K562 (cell line): ENCODE measurements around the gene RASSF7. TPM values are rescaled to one million over a fixed set of nuclear protein-coding genes. Genes with fewer than 3 reads are reported as not detected.
A peak's percentile ranks its signal among the peaks of the same experiment; 100 is the strongest.

Source experiments
- ATAC-seq: fragments of 200-7000 bp; cut with Tn5 transposase; 3 replicates; pipeline ENCODE4 v1.9.1; 2020; ENCODE audit warnings: moderate library complexity
- BruUV-seq: library from RNA; stranded (reverse); fragments of 400-500 nt; replicated peaks from 2 replicates; lab custom pipeline; 2021; lab: Mats Ljungman, UMichigan
- CTCF ChIA-PET: fragments of 300-600 bp; formaldehyde crosslinking; extraction: SDS; loops from one replicate; lab custom pipeline; 2021; ENCODE audit warnings: low intra/inter-chr PET ratio; lab: Yijun Ruan, JAX
- POLR2A ChIA-PET: fragments of 300-600, 350-650 bp; sonication (Branson Sonifier 250); formaldehyde crosslinking; extraction: SDS; loops from one replicate; lab custom pipeline; 2021; ENCODE audit warnings: antibody characterized with exemption, inconsistent platforms; lab: Yijun Ruan, JAX
- DNase-seq, 4 experiments: peaks; one replicate each; pipeline versions ENCODE4 v3.0.0 to v3.0.0-alpha.2; 2011 to 2018; ENCODE audit warnings: low spot score in 3 of 4, mixed read lengths in 3 of 4; ENCODE audit errors: extremely low read depth in 1 of 4
- FAIRE-seq: peaks from 2 replicates; lab custom pipeline; 2011; peaks lifted over from hg19 to GRCh38; lab: Jason Lieb, UNC
- H2AFZ ChIP-seq: 2 replicates; pipeline ENCODE4 v1.6.0; 2011; ENCODE audit warnings: low read depth, low read length, control low read depth, inconsistent platforms
- H3K27ac ChIP-seq: fragments of 200-600 bp; 3 replicates; pipeline ENCODE4 v1.8.0; 2011; ENCODE audit warnings: low read depth, mild to moderate bottlenecking, control low read depth, inconsistent platforms, low read length, moderate library complexity, mixed read lengths; ENCODE audit errors: extremely low read depth
- H3K27me3 ChIP-seq, 2 experiments: fragments of 300-600 bp in 1 of 2; 2 replicates in 1 of 2; 3 replicates in 1 of 2; pipeline versions ENCODE4 v1.6.0 to v1.8.0; 2011; ENCODE audit warnings: inconsistent platforms in 2 of 2, low read length in 2 of 2, mild to moderate bottlenecking in 1 of 2, mixed read lengths in 1 of 2, moderate library complexity in 1 of 2; ENCODE audit not compliant: control insufficient read depth in 2 of 2, insufficient read depth in 2 of 2
- H3K36me3 ChIP-seq: fragments of 300-600 bp; 3 replicates; pipeline ENCODE4 v1.8.0; 2011; ENCODE audit warnings: mild to moderate bottlenecking, low read length, inconsistent platforms; ENCODE audit not compliant: control insufficient read depth, insufficient read depth
- H3K4me1 ChIP-seq, 2 experiments: fragments of 200-600 bp in 1 of 2; replicated peaks in 1 of 2; 2 replicates in 1 of 2; 3 replicates in 1 of 2; pipeline versions ENCODE4 v1.5.1 to v1.8.0; 2011; ENCODE audit warnings: inconsistent platforms in 2 of 2, low read length in 2 of 2, mild to moderate bottlenecking in 1 of 2, mixed read lengths in 1 of 2, moderate library complexity in 1 of 2; ENCODE audit not compliant: control insufficient read depth in 2 of 2, insufficient read depth in 2 of 2
- H3K4me2 ChIP-seq: 2 replicates; pipeline ENCODE4 v1.6.1; 2011; ENCODE audit warnings: low read length, control low read depth, inconsistent platforms, mixed read lengths; ENCODE audit not compliant: insufficient read depth
- H3K4me3 ChIP-seq: fragments of 200-600 bp; sonication (generic), shearing (Covaris generic); 2 replicates; pipeline ENCODE4 v1.5.1; 2016; ENCODE audit warnings: control low read depth, inconsistent platforms
- H3K79me2 ChIP-seq: fragments of 200-600 bp; 3 replicates; pipeline ENCODE4 v1.8.0; 2011; ENCODE audit warnings: low read length, inconsistent platforms; ENCODE audit not compliant: control insufficient read depth, insufficient read depth
- H3K9ac ChIP-seq, 2 experiments: 2 replicates each; pipeline versions ENCODE4 v1.6.0 to v1.6.1; 2011; ENCODE audit warnings: low read depth in 2 of 2, low read length in 2 of 2, control low read depth in 1 of 2, inconsistent platforms in 1 of 2, mild to moderate bottlenecking in 1 of 2, mixed read lengths in 1 of 2; ENCODE audit not compliant: insufficient read depth in 1 of 2
- H3K9me1 ChIP-seq: one replicate; pipeline ENCODE4 v1.6.0; 2011; ENCODE audit warnings: inconsistent platforms, mild to moderate bottlenecking, low read length, moderate library complexity; ENCODE audit not compliant: control insufficient read depth, insufficient read depth
- H3K9me3 ChIP-seq: replicated peaks from 2 replicates; pipeline ENCODE4 v1.5.1; 2011; ENCODE audit warnings: low read depth, low read length, inconsistent platforms; ENCODE audit not compliant: control insufficient read depth, insufficient read depth
- H4K20me1 ChIP-seq: replicated peaks from 2 replicates; pipeline ENCODE4 v1.6.1; 2011; ENCODE audit warnings: low read length, inconsistent platforms, mixed read lengths; ENCODE audit not compliant: control insufficient read depth, insufficient read depth
- BCLAF1 ChIP-seq, 2 experiments: fragments of 450-650 bp in 1 of 2; IDR thresholded peaks; 2 replicates each; pipeline ENCODE4 v1.6.1; 2011 to 2017; ENCODE audit warnings: low read depth in 2 of 2, antibody characterized with exemption in 1 of 2, borderline replicate concordance in 1 of 2, low read length in 1 of 2, mild to moderate bottlenecking in 1 of 2, mixed read lengths in 1 of 2; ENCODE audit not compliant: control insufficient read depth in 1 of 2
- MLX ChIP-seq, 2 experiments: fragments of 450-650 bp in 1 of 2; sonication (generic) in 1 of 2; formaldehyde crosslinking; conservative IDR thresholded peaks; 2 replicates each; pipeline versions ENCODE4 v1.4.0 to v1.8.1; 2020 to 2022; ENCODE audit warnings: mild to moderate bottlenecking in 1 of 2, missing genetic modification reagents in 1 of 2
- POLR2A ChIP-seq: fragments of 450-650 bp; conservative IDR thresholded peaks from 2 replicates; pipeline ENCODE4 v1.6.1; 2016
- POLR2G ChIP-seq: fragments of 200-400 bp; formaldehyde crosslinking; IDR thresholded peaks from 2 replicates; pipeline ENCODE4 v1.6.1; 2017; ENCODE audit warnings: low read depth, mild to moderate bottlenecking, antibody characterized with exemption, low read length, moderate library complexity
- RBFOX2 ChIP-seq: fragments of 200-400 bp; formaldehyde crosslinking; IDR thresholded peaks from 2 replicates; pipeline ENCODE4 v1.6.1; 2017; ENCODE audit warnings: low read depth, mild to moderate bottlenecking, low read length, moderate library complexity
- SUPT5H ChIP-seq: fragments of 450-650 bp; IDR thresholded peaks from 2 replicates; pipeline ENCODE4 v1.6.1; 2016
- WGBS: fragments of 100-300 bp; shearing (Covaris generic); methylation state at CpG from one replicate; pipeline ENCODE4 v1.1.6; 2016; ENCODE audit warnings: low coverage, mixed read lengths; ENCODE audit not compliant: insufficient coverage; ENCODE audit errors: missing lambda C conversion rate; 5-methylcytosine and 5-hydroxymethylcytosine counted together
- in situ Hi-C: fragments of 300-500 bp; cut with MboI; formaldehyde crosslinking; loops from 4 replicates; pipeline ENCODE4 v1.15.0; 2018; ENCODE audit warnings: inconsistent platforms, mixed read lengths
- intact Hi-C: fragments of 100-400 bp; cut with micrococcal nuclease; formaldehyde crosslinking; loops from 2 replicates; pipeline ENCODE4 v1.14.2; 2022
- polyA plus RNA-seq, 8 experiments: library from polyadenylated mRNA; depleted of rRNA in 4 of 8; stranded (reverse) in 5 of 8; unstranded in 3 of 8; fragments of >200 nt; fragmentation: Nextera tagmentation in 2 of 8; fragmentation: Illumina TruSeq in 1 of 8; extraction: Ambion mirVana in 2 of 8; extraction: Trizol in 1 of 8; gene quantifications; 2 replicates each; pipeline versions ENCODE4 v1.2.1 to v1.2.3, GENCODE V29; 2011 to 2014; ENCODE audit warnings: inconsistent platforms in 1 of 8, missing spikeins in 1 of 8
- total RNA-seq, 7 experiments: library from RNA; depleted of rRNA in 6 of 7; stranded (reverse); fragments of >200 nt in 6 of 7; fragmentation: Illumina TruSeq in 2 of 7; extraction: Trizol in 2 of 7; gene quantifications; 2 replicates each; pipeline versions ENCODE4 v1.2.1 to v1.2.3, GENCODE V29; 2011 to 2021; ENCODE audit warnings: low replicate concordance in 1 of 7

RASSF7 gene
- total and polyA plus RNA-seq, 9 of the 15 experiments (the other 6 are each of a cell fraction or from before 2014, with no cell fraction given) = 0.41 to 45.2 (median 18.6) TPM

GRCh38 chr11:529728-530411 is 30.9 kb upstream of the RASSF7 start:
- CTCF ChIA-PET = no interaction called here
- no peak for FAIRE-seq
- ATAC-seq = no peak
- H2AFZ ChIP-seq = no peak overlapping the region
- 91% methylated on average over 14 of the region's 18 CpGs for WGBS
- in situ Hi-C loops (no loop called here), intact Hi-C loops (no loop called here)
- no peak overlapping the region for H3K4me3 ChIP-seq
- no TSS peak for BruUV-seq
- H3K36me3 ChIP-seq = peaks cover 35% of the 10 kb centered on the region; the same call in 1 of the 3 replicates
- TF ChIP-seq BCLAF1 (IDR thresholded peaks at IDR 0.05; ENCODE audit: borderline replicate concordance in 1 of 2, control insufficient read depth in 1 of 2, low read depth in 2 of 2, low read length in 1 of 2) (no peak), RBFOX2 (peak; percentile 26; the same call in 1 of the 2 replicates), POLR2A (0 out of 2 replicates have a peak, but pooled peaks have one; percentile 26), POLR2G (peak; percentile 52; the same call in 1 of the 2 replicates), MLX (CRISPR knock-in tag; conservative IDR thresholded peaks at IDR 0.05) (no peak), SUPT5H (0 out of 2 replicates have a peak, but pooled peaks have one; percentile 30)
- no peaks in the 10 kb centered on the region for H3K27me3 ChIP-seq
- H3K27ac ChIP-seq = no peak overlapping the region
- peaks cover 16% of the 10 kb centered on the region for H3K79me2 ChIP-seq
- 0 out of 2 replicates have a peak, but pooled peaks cover 4% of the 10 kb centered on the region for H4K20me1 ChIP-seq
- POLR2A ChIA-PET = no interaction called here
- peaks cover 5 to 68% of the 10 kb centered on the region in 2 experiments; a peak in 4 of 5 replicates for H3K4me1 ChIP-seq
- peak overlapping the region in 1 of 2 experiments; percentile 23; a peak in 2 of 4 replicates for H3K9ac ChIP-seq
- no peaks in the 10 kb centered on the region for H3K9me1 ChIP-seq
- no peaks in the 10 kb centered on the region for H3K9me3 ChIP-seq
- H3K4me2 ChIP-seq = no peak overlapping the region
- DNase-seq = no peak
